Measurements from ENCODE around the gene LIFR. TPM values are rescaled to one million over a fixed set of nuclear protein-coding genes. Genes with fewer than 3 reads are reported as not detected.
"Not testable (repeated sequence)": the region's sequence is repeated elsewhere in the genome, so short reads cannot be mapped to it uniquely, and the experiment has no call there.

LIFR gene
- total RNA-seq, 1 donor from 2014 or later, result 56.1 TPM

DNA sequence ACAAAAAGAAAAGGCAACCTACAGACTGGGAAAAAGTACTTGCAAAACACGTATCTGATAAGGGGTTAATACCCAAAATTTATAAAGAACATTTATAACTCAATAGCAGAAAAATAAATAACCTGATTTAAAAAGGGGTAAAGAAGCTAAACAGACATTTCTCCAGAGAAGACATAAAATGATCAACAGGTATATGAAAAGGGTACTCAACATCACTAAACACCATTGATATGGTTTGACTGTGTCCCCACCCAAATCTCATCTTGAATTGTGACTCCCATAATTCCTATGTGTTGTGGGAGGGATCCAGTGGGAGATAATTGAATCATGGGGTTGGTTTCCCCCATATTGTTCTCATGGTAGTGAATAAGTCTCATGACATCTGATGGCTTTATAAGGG lies 27.1 kb upstream of the LIFR start:
- ATAC-seq, result no peak
- DNase-seq (ENCODE audit: missing footprints), result no peak
- intact Hi-C loops (cut with DNase I), result no loop called here

DNA sequence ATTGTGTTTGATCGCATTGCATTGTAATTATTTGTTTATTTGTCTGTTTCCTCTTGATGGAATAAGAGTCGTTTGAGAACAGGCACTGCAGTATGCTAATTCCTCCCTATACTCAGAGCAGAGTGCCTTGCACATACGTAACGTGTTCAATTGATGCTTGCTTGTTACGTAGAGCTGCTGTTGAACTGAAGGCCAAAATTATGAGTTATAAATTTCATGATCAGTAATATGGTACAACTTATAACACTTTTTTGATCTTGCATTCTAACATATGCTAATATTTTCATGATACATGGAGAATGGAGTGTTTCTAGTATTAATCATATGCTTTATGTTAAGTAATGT lies 26.5 kb upstream of the LIFR start:
- intact Hi-C loops (cut with DNase I), result no loop called here
- DNase-seq (ENCODE audit: missing footprints) (no peak), ATAC-seq (no peak)

DNA sequence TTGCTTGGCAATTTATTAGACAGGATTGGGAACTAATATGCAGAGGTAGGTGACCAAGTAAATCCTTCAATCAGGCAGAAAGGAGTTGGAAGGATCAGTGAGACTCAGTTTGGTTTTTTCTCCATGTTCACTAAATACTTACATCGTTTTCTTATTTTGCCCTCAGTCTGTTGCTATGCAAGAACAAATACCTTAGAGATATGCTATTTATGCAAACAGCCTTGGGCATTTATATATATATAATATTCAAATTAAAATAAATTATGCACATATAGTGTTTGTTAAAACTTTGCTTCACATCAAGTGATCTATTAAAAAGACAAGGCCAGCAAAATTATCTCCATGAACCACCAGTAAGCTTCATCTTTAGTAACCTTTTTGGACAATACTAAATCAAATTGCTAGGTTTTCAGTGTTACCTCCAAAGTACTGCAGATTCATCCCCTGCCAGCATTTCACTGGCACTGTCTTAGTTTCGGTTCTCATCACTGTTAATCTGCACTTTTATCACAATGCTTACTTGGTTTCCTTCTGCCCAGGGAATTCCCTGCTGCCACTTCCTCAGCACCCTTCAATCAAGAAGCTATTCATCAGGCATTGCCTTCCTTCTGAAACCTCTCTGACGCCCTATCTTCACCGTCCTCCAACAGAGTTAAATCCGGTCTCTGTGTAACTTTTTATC lies 26.0 kb upstream of the LIFR start:
- intact Hi-C loops (cut with DNase I), result no loop called here
- no peak for ATAC-seq
- no peak for DNase-seq (ENCODE audit: missing footprints)

DNA sequence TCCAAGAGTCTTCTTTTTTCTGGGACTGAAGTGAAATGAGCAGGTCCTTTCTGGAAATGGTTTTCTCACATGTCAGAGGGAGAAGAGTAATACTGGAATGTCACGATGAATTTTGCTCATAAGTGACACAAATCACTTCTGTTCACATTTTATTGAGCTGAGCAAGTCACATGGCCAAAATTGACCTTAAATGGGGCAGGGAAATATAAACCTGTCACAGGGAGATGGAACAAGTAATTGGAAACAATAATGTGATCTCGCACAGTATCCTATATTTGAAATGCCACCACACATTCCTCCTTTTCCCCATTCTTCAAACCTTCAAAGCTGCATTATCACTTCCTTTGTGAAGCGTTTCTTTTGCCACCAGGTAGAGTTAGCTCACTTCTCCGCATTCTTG lies 25.2 kb upstream of the LIFR start:
- DNase-seq (ENCODE audit: missing footprints) (no peak), ATAC-seq (no peak)
- intact Hi-C loops (cut with DNase I), result no loop called here

DNA sequence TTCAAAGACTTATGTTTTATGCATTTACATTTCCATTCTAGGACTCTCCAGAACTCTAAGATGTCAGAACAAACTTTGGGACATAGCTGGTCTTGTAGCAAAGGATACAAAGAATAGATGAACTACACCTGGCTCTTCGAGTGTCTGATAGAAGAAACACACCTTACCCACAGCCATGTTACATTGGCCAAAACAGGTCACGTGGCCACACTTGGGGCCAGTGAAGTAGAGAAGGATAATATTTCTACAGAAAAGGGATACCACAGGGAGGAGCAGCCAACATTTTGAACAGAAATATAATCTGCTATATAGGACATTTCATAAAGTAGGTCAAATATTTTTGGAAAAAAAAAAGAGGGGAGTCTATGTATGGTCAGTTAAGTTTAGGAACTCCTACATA lies 22.7 kb upstream of the LIFR start:
- DNase-seq (ENCODE audit: missing footprints) (no peak), ATAC-seq (no peak)
- intact Hi-C loops (cut with DNase I), result no loop called here

DNA sequence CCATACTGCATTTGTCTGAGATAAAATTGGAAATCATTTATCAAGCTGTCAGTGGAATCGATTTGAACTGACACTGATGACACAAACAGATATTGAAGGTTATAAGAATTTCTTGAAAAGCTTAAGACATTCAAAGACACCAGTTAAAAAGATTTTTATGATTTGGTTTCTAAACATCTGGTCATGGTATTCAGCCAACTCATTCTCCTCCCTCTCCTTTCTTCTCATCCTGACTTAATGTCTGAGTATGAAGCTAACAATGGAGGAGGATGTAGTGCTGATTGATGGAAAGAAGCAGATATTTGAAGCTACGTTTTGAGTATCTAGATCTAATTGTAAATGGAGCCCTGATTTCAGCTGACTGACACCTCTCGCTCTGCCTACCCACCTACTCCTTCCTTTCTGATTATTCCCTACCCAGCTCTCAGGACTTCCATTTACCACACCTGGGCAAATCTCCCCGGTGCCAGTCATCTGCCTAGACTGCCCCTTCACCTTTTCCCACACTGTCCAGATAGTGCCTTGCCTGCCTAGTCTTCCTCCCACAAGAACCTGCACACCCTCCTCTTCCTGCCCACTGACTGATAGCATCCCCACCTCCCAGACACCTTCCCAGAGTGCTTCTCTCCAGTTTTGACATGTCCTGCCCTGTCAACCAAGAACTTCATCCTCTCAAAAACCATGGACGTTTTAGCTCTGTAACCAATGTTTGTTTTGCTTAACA lies 20.7 kb upstream of the LIFR start:
- ATAC-seq (no peak), DNase-seq (ENCODE audit: missing footprints) (no peak)
- intact Hi-C loops (cut with DNase I), result no loop called here

DNA sequence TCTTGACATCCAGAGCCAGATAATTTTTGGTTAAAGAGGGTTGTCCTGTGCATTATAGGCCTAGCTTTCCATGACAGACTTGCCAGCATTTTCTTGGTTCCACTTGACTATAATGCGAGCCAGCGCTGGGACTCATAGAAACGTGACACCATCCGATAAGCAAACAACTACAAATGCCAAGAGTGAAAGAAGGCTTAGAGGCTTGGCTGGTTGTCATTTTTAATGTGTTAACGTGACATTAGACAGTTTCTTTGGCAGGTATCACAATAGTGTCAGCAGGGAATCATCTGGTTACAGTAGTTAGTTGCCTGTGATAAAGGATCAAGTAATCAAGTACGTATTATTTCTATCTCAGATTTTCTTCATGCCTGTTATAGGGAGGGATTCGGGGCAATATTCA lies 20.0 kb upstream of the LIFR start:
- ATAC-seq, result peak; percentile 87
- intact Hi-C loops (cut with DNase I), result no loop called here
- no peak for DNase-seq (ENCODE audit: missing footprints)

DNA sequence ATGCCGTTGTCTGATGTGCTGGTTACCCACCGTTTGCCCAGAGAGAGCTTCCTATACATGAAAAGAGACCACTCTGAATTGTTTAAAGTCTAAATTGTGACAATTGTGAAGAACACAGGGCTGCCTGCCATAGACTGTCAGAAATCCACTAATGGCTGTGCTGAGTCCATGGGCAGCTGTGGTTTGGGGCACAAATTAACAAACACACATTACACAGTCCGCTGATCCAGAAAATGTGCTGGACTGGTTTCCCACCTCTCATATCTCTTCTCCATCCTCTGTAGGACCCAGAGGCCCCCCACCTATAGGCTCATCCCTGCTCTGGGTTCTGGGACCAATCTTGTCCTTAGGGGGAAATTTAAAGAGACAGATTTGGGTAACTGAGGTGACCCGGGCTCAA lies 19.0 kb upstream of the LIFR start:
- intact Hi-C loops (cut with DNase I), result no loop called here
- ATAC-seq, result no peak
- no peak for DNase-seq (ENCODE audit: missing footprints)

DNA sequence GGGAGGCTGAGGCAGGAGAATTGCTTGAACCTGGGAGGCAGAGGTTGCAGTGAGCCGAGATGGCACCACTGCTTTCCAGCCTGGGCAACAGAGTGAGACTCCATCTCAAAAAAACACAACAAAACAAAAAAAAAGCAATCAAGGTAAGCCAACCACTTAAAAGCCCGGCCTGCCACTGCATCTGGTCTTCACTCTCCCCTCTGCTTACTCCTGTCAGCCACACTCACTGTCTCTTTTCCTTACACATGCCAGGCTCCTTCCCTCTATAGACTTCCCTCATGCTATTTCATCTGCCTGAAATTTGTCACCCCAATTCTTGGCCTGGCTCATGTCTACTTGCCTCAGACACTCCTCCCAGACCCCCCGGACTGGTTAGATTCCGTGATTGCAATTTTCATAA lies 17.6 kb upstream of the LIFR start:
- ATAC-seq (no peak), DNase-seq (ENCODE audit: missing footprints) (no peak)
- intact Hi-C loops (cut with DNase I), result no loop called here

DNA sequence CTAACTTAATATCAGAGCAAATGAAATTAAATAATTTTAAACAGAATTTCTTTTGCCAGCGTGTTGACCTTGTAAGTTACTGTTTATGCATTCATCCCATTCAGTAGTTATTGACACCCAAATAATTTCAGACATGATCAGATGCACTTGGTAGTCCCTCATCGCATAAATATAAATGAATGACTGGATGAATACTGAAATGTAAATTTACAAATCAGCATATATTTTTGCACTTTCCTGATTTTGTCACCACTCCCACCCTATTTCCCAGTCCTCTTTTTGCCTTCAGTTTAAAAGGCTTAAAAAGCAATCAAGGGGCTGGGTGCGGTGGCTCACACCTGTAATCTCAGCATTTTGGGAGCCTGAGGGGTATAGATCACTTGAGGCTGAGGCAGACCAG lies 17.1 kb upstream of the LIFR start:
- ATAC-seq, result no peak
- intact Hi-C loops (cut with DNase I), result no loop called here
- no peak for DNase-seq (ENCODE audit: missing footprints)

DNA sequence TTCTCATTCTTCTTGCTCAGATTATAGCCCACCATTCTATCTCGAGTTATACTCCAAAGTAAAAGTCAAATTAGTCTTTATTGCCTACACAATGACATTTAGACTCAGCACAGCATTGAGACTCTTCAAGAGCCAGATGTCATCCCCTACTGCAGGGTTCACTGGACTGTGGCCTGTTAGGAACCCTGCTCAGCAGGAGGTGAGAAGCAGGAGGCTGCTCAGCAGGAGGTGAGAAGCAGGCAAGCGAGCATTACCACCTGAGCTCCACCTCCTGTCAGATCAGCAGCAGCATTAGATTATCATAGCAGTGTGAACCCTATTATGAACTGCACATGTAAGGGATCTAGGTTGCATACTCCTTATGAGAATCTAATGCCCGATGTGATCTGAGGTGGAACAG lies 12.7 kb upstream of the LIFR start:
- DNase-seq (ENCODE audit: missing footprints) (peak; percentile 46), ATAC-seq (no peak)
- intact Hi-C loops (cut with DNase I), result no loop called here

DNA sequence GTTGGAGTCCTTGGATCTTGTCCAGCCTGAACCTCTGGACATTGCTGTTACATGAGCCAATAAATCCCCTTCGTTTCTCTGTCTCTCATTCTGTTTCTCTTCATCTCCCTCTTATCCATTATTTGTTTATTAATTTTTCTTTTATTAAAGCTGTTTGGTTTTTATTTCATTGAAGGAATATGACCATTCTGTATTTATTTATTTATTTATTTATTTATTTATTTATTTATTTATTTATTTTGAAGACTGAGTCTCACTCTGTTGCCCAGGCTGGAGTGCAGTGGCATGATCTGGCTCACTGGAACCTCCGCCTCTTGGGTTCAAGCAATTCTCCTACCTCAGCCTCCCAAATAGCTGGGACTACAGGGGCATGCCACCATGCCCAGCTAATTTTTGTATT lies 10.9 kb upstream of the LIFR start:
- DNase-seq (ENCODE audit: missing footprints); intact Hi-C loops (cut with DNase I); ATAC-seq: not testable (repeated sequence)

DNA sequence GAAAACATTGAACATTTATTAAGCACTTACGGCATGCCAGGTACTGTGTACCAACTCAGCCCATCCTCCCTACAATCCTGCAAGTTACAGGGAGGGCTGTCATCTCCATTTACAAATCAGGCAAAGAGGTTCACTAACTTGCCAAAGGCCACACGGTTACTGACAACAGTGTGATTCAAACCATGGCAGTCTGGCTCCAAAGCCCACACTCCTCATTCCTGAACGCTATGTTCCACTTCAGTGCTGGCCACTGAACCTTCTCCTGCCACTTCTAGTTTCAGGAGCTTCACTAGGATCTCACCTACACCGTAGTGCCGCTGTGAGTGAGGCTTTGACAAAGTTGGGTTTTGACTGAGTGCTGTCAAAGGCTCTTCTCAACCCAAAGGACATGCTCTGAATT lies 7.2 kb upstream of the LIFR start:
- DNase-seq (ENCODE audit: missing footprints), result no peak
- intact Hi-C loops (cut with DNase I), result no loop called here
- ATAC-seq, result peak; percentile 91

DNA sequence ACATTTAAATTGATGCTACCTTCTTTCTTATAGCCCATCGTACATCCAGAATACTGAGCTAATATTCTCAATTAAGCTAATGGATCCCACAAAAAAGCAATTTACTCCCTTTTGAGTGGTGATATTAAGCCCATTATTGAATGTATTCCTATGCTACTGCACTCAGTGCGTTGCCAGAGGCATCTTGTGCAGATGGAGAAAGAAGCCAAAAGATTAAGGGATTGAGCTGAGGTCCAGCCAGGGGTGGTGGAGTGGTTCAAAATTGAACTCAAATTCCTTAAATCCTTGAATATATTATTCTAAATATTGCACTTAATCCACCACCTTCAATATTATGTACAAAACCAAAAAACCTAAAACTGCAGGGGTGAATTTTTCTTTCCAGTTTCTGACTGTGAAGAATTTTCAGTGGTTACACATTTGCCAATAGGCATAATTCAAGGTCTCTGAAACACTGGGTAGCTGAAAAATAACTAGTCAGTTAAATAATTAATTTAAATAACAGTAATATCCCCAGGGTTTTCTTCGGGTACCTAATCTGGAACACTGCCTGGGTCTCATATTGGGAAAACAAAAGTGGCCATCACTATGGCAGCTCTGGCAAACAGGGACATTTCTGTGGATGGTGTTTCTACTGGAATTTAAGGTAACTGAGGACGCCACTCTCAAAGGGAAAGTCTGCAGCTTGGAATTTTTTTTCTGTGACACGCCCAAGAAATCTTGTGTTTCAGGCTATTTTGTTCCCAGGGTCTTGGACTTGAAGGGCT lies 6.2 kb upstream of the LIFR start:
- ATAC-seq (no peak), DNase-seq (ENCODE audit: missing footprints) (no peak)
- intact Hi-C loops (cut with DNase I), result no loop called here

DNA sequence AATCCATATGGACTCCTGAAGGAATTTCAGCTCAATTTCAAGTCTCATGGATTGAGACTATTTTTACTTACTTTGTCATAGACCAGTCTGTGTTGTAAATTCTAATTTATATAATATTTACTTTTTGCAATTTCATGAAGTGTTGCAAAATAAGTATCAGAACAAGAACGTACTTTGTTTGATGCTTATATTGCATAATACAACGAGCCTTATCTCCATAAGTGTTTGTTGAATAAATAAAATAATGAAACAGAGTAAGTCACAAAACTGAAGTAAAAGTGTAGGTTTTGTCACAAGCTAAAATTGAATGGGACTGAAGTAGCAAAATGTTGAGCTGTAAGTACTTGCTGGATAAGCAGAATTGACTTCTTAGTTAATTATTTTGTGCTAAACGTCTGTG lies 3.0 kb upstream of the LIFR start:
- intact Hi-C loops (cut with DNase I), result loop anchor here (5.0 kb wide), 2 partner anchors 33 to 248 kb away; no protein-coding TSS in a partner anchor
- no peak for ATAC-seq
- DNase-seq (ENCODE audit: missing footprints), result no peak

DNA sequence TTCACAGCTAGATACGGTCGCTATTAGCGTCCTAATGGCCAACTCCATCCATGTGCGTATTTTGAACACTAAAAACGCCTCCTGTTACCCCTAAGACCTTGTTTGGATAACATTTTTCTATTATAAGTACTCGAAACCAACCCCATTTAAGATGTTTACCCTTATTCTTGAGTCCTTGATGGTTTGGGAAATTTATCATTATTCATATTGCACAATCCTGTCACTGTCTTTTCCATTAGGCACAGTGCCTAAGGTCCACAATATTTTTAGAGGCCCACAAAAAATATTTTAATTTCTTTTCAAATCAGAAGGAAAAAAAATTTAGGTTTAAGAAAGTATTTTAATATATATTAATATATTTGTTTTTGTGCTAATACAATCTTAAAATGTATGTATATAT lies 1.3 kb upstream of the LIFR start:
- intact Hi-C loops (cut with DNase I), result loop anchor here (2.0 to 5.0 kb wide), 3 partner anchors 35 to 250 kb away; no protein-coding TSS in a partner anchor
- no peak for DNase-seq (ENCODE audit: missing footprints)
- ATAC-seq, result no peak

DNA sequence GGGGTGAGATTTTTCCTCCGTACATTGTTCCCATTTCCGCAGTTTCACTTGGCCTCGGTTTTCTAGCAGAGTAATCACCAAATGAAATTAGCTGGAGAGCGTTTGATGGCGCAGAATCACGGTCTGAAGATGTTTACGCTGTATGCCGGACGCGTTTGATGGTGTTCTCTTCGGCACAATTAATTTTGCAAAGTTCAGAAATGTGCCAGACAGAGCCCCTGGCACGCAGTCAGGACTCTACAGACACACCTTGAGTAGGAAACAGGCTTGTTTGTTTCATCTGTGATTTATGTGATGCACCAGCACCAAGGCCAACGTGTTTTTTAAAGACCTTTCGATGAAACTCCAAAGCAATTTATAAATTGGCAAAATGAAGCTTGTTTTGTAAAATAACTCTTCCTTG lies 863 bp upstream of the LIFR start:
- DNase-seq (ENCODE audit: missing footprints) (no peak), ATAC-seq (no peak)
- intact Hi-C loops (cut with DNase I), result loop anchor here (2.0 to 5.0 kb wide), 3 partner anchors 35 to 250 kb away; no protein-coding TSS in a partner anchor

DNA sequence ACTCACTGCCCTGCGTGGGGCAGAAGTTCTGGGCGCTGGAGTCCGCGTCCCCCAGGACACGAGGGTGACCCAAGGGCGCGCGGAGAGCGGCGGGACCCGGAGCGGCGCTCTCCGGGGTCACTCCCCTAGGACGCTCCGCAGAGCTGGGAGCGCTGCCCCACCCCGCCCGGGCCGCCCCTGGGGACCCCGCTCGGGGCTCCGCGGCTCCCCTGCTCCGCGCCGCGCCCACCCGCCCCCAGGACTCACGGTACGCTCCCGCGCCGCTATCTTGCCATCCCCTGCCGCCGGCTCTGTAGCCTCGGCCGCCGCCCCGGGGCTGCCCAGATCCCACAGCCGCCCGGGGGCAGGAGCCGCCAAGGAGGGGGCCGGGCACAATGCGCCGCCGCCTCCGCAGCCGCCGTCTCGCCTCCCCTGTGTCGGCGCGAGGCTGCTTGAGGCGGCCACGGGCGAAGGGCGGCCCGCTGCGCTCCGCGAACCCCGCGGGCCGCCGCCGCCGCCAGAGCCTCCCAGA lies 303 bp downstream of the LIFR start:
- DNase-seq (ENCODE audit: missing footprints) (peak; percentile 70), ATAC-seq (peak; percentile 56)
- intact Hi-C loops (cut with DNase I), result loop anchor here (2.0 to 5.0 kb wide), 3 partner anchors 36 to 251 kb away; no protein-coding TSS in a partner anchor

DNA sequence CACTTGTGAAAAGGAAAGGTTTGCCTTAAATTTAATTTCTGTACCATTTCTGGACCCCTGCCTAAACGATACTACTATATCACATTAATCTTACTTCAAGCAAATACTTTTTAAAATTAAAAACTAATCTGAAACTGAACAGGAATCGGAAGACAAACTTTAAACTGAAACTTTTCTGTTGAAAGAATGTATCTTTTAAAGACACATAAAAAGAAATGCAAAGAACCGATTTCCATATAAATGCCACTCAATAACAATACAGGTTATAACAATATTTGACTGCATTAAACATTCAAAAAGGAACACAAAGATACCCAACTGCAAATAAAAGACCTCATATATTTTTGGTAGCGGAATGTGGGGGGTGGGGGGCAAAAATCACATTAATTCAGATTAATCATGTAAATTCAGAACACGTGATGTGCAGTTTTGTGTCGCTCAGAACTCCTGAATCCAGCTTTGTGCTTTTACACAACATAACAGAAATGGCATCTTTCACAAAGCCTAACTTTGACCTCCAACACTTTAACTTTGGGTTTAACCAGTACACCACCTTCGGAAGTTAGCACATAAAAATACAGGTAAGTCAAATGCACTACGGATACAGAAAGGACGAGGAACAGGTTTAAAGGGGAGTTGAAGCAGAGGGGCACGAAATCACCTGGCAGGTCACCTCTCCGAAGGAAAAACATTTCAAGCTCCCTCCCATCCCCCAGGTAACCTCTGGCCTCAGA lies 925 bp downstream of the LIFR start:
- intact Hi-C loops (cut with DNase I), result loop anchor here (2.0 to 5.0 kb wide), 3 partner anchors 37 to 252 kb away; no protein-coding TSS in a partner anchor
- ATAC-seq, result no peak

More for the DNA sequence above, 925 bp downstream of the LIFR start:
- DNase-seq (ENCODE audit: missing footprints), result no peak
